ENCODE results near the gene WWOX. TPM values are rescaled to one million over a fixed set of nuclear protein-coding genes. Genes with fewer than 3 reads are reported as not detected.

The WWOX gene
- polyA plus RNA-seq, 6 donors from 2014 or later = 9.1 to 17.0 (median 12.5) TPM

DNA sequence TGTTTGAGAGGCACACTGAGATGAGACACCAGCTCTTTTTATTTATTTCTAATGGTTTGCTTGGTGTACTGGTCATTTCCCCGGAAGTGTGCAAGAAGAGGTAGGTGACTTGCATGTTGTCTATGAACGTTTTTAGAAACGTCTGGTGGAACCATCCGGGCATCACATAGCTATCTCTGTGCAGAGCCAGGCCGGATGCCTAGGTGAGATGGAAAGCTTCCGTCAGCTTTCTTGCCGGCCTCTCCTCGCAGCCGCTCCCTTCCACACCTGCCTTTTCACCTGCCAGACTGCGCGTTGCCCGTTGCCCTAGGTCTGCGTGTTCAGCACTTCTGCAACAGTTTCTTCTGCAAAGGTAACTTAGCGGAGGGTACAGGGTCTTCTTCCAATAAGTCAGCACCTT is 416.0 kb downstream of the WWOX start:
- no peak for ATAC-seq (ENCODE audit: low read depth in 2 of 2)
- Mint-ChIP-seq H3K4me1 (no peaks in the 10 kb centered on the region), H3K36me3 (no peaks in the 10 kb centered on the region), H3K4me3 (no peak overlapping the region), H3K27me3 (no peaks in the 10 kb centered on the region), H3K9me3 (no peaks in the 10 kb centered on the region), H3K27ac (no peak overlapping the region)
- DNase-seq = no peak

DNA sequence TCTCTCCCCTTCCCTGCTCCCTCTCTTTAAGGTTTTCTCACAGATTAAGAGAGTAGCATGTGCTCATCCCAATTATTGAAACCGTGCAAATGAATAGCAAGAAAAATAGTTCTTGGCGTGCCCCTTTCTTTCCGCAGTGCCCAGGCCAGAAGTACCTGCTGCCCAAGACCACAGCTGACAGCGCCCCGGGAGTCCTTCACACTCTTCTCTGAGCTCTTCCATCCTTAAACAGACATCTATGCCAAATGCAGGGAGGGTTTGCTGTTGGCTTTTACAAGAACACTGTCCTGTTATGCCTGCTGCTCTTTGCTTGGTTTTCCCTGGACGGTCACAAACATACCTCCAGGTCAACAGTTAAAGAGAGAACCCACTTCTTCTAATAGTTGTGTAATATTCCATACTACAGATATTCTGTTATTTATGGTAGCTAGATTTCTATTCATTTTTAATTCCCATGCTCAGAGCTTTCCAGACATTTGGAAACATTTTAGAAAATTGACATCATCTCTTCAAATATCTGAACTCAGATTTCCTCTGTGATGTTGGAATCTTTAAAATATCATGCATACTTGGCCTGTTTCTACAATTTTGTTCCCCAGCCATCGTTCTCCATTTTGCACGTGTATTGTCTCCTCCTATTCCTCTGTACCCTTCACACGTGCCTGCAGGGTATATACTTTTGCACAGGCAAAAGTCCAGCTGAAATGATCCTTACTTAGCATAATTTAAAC is 416.7 kb downstream of the WWOX start:
- no peaks in the 10 kb centered on the region for H3K9me3 Mint-ChIP-seq
- no peaks in the 10 kb centered on the region for H3K4me1 Mint-ChIP-seq
- no peak overlapping the region for H3K4me3 Mint-ChIP-seq
- H3K36me3 Mint-ChIP-seq = no peaks in the 10 kb centered on the region
- DNase-seq (no peak), ATAC-seq (ENCODE audit: low read depth in 2 of 2) (no peak)
- H3K27me3 Mint-ChIP-seq = no peaks in the 10 kb centered on the region
- H3K27ac Mint-ChIP-seq = no peak overlapping the region

DNA sequence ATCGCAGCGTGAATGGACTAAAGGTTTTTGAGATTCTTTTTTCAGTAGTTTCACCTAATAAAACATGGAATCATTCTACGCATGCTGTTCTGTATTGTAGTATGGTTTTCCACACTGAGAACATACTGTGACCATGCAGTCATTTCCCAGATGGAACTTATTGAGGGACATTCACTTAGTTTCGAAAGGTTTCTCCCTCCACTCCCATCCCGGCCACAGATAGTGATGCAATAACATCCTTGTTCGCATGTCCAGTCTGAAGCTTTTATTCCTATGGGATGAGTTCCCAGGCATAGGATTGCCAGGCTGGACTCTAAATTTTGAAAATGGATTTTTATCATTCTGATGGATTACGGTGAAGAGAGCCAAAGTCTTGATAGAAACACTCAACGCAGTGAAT is 420.4 kb downstream of the WWOX start:
- Mint-ChIP-seq H3K36me3 (no peaks in the 10 kb centered on the region), H3K27ac (no peak overlapping the region), H3K27me3 (no peaks in the 10 kb centered on the region), H3K9me3 (no peaks in the 10 kb centered on the region), H3K4me1 (peaks cover 9 to 12% (median 11%) of the 10 kb centered on the region in 3 donors), H3K4me3 (no peak overlapping the region)
- ATAC-seq (ENCODE audit: low read depth in 2 of 2) (no peak), DNase-seq (no peak)

DNA sequence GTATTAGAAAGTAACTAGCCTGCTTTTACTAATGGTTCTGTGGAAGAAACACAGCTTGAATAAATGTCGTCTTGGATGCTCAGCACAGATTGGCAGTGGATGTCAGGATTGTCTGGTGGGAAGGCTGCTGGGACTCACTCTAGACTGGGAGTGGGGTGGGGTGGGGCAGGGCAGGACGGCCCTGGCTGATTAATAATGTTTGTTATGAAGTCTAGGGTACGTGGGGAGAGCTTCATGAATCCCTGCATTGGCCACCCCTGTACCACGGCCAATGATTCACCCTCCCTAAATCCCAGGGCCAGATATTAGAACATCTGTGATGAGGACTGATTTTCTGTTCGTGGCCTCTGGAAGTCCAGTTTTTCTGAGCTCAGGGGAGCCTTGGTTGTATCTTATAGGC is 421.0 kb downstream of the WWOX start:
- Mint-ChIP-seq H3K36me3 (no peaks in the 10 kb centered on the region), H3K27ac (no peak overlapping the region), H3K4me3 (no peak overlapping the region), H3K9me3 (no peaks in the 10 kb centered on the region), H3K27me3 (no peaks in the 10 kb centered on the region), H3K4me1 (peaks cover 9 to 12% (median 11%) of the 10 kb centered on the region in 3 donors)
- ATAC-seq (ENCODE audit: low read depth in 2 of 2) (no peak), DNase-seq (no peak)

DNA sequence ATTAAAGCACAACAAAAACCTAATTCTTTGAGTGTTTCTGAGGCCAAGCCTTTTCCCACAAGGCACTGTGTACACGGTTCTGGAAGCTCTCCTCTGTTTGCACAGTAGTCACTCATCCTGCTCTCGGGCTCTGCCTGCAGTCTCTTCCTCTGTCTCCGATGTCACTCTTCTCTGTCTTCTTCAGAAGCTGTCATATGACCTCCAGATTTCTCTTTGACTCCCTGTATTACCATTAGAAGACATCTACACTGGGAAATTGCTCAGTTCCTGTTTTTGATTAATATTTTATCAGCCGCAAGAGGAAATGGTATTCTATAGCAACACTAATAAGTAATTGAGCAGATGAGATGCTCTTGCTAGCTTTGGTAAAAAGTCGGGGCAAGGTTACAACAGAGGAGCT is 422.9 kb downstream of the WWOX start:
- Mint-ChIP-seq H3K9me3 (no peaks in the 10 kb centered on the region), H3K4me1 (peaks cover 9 to 12% (median 11%) of the 10 kb centered on the region in 3 donors), H3K27ac (no peak overlapping the region), H3K27me3 (no peaks in the 10 kb centered on the region), H3K36me3 (no peaks in the 10 kb centered on the region), H3K4me3 (no peak overlapping the region)
- ATAC-seq (ENCODE audit: low read depth in 2 of 2) (no peak), DNase-seq (no peak)

DNA sequence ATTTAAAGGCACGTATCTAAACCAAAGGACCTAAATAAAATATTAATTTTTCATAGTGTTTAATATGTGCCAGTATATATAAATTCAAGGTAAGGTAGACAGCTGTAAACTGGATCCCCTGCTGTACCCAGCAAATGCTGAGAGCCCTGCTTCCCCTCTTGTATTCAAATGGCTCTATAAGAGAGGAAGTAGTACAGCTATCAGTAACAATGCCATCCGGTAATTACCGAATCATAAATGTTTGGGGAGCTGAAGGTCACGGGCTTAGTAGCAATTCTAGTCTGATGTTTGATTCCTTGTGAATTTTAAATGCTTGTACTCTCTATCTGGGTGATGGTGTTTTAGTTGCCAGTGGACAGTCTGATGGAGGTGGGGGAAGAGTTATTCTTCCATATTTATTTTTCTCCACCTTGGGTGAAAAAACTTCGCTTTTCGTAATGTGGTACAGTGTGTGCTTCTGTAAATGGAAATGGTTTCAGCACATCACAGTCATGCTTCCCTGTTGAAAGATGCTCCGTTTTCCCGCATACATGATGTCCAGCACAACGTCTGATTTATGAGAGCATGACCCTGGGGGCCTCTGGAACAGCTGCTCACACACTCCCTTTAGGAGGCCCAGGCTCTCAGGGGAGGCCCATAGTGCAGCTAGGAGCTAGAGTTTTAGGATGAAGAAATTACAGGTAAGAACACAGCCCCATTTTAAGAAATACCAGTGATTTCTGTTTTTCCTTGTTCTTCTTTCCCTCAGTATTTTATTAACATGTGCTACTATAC is 423.9 kb downstream of the WWOX start:
- ATAC-seq (ENCODE audit: low read depth in 2 of 2) (peak; percentile 35 to 61), DNase-seq (no peak)
- Mint-ChIP-seq H3K9me3 (no peaks in the 10 kb centered on the region), H3K27ac (peak overlapping the region in 3 of 6 donors; percentile 9 to 49 (median 45)), H3K36me3 (no peaks in the 10 kb centered on the region), H3K4me1 (peaks cover 9 to 16% (median 11%) of the 10 kb centered on the region in 3 donors), H3K4me3 (no peak overlapping the region), H3K27me3 (no peaks in the 10 kb centered on the region)

DNA sequence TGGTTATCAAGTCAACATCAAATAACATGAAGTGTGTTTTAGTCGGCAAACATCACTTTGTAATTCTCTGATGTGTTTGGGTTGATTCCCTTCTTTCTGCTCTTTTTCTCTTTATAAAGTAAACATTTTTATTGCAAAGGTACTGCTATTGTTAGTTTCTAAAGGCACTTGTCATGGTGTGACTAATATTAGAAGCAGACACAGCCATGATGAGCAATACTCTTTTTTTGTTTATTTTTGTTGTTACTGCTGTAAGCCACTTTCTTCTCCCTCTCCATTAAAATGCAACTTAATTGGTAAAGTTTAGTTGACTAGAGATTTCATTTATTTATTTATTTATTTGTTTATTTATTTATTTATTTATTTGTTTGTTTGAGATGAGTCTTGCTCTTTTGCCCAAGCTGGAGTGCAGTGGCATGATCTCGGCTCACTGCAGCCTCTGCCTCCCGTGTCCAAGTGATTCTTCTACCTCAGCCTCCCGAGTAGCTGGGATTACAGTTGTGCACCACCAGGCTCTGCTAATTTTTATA is 424.7 kb downstream of the WWOX start:
- Mint-ChIP-seq H3K27ac (peak overlapping the region in 1 of 6 donors; percentile 47), H3K27me3 (no peaks in the 10 kb centered on the region), H3K4me3 (no peak overlapping the region), H3K4me1 (peaks cover 9 to 16% (median 11%) of the 10 kb centered on the region in 3 donors), H3K9me3 (no peaks in the 10 kb centered on the region), H3K36me3 (no peaks in the 10 kb centered on the region)
- DNase-seq (no peak), ATAC-seq (ENCODE audit: low read depth in 2 of 2) (no peak)

DNA sequence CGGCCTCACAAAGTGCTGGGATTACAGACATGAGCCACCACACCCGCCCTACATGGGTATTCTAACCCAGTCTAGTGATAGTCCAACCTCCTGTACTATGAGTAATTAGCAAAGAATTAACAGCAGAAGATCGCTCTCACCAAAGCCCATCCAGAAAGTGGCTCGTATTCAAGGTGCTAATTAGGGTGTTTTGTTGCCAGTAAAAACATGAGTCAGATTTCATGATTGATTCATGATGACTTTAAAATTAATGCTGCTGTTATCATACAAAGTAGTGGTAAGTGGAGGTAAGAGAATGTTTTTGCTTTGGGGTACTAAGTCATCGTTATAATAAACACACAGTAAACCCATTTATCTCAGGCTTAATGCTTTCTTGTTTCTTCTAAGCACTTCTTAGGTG is 428.8 kb downstream of the WWOX start:
- H3K4me1 Mint-ChIP-seq = peaks cover 3 to 9% (median 6%) of the 10 kb centered on the region in 3 donors
- peaks cover 0 to 2% of the 10 kb centered on the region in 2 donors for H3K36me3 Mint-ChIP-seq
- DNase-seq = no peak
- no peaks in the 10 kb centered on the region for H3K27me3 Mint-ChIP-seq
- H3K27ac Mint-ChIP-seq = no peak overlapping the region
- peaks cover 0 to 4% (median 0%) of the 10 kb centered on the region in 7 donors for H3K9me3 Mint-ChIP-seq
- H3K4me3 Mint-ChIP-seq = no peak overlapping the region
- ATAC-seq (ENCODE audit: low read depth in 2 of 2) = no peak

DNA sequence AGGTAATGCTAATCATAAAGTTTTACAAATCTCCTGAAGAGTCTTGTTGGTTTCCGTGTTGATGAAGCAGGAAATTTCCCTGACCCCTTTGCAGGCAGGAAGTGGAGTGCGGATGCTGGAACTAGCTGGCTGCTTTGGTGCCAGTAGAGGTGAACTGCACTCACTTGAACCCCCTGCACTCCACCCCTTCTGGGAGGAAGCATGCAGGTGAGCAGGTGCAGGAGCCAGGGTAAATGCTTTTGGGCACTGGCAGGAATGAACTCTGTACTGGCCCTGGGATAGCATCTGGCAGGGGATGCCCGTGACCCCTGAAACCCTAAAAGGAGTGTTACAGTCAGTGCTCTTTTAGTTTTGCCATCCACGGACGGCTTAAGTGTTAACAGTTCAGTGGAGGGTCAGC is 430.4 kb downstream of the WWOX start:
- H3K27me3 Mint-ChIP-seq = no peaks in the 10 kb centered on the region
- peaks cover 0 to 5% (median 0%) of the 10 kb centered on the region in 7 donors for H3K9me3 Mint-ChIP-seq
- H3K4me3 Mint-ChIP-seq = no peak overlapping the region
- peaks cover 0 to 8% of the 10 kb centered on the region in 2 donors for H3K36me3 Mint-ChIP-seq
- peaks cover 0 to 4% (median 0%) of the 10 kb centered on the region in 3 donors for H3K4me1 Mint-ChIP-seq
- ATAC-seq (ENCODE audit: low read depth in 2 of 2) (no peak), DNase-seq (no peak)
- no peak overlapping the region for H3K27ac Mint-ChIP-seq

DNA sequence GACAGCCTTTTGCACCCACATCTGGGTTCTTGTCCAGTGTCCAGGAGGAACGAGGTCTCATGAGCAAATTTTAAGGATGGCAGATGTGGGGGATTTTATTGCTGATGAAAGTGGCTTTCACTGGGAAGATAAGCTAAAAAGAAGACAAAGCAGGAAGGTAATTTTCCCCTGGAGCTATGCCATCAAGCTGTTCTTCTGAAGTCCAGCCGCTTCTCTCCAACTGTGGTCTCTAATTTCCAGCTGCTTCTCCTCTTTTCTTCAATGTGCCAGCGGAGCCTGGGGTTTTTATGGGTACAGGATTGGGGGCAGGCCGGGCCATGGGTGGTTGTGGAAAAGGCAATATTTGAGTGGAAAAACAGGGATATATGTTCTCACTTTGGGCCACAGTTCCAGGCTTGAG is 430.8 kb downstream of the WWOX start:
- Mint-ChIP-seq H3K9me3 (peaks cover 0 to 5% (median 0%) of the 10 kb centered on the region in 7 donors), H3K4me3 (no peak overlapping the region), H3K27me3 (no peaks in the 10 kb centered on the region), H3K27ac (no peak overlapping the region), H3K36me3 (peaks cover 0 to 8% of the 10 kb centered on the region in 2 donors), H3K4me1 (peaks cover 0 to 4% (median 0%) of the 10 kb centered on the region in 3 donors)
- ATAC-seq (ENCODE audit: low read depth in 2 of 2) (no peak), DNase-seq (no peak)

DNA sequence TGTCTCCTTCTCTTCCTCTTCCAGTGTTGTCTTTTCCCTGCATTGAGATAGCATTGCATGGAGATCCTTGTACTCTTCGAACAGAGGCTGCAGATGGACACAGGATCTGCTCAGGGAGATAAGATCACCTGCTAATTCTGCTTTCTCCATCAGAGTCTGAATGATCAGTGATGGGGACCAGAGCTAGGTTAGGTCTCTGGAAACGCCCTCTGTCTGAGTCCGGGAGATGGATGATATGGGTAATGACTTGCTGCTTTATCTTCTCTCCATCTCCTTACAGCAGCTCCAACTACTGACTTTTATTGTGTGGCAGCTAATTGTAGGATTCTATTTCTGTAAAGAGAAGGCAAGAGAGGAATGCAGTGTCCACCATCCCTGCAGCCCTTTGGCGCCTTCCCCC is 435.6 kb downstream of the WWOX start:
- H3K36me3 Mint-ChIP-seq = peaks cover 0 to 14% of the 10 kb centered on the region in 2 donors
- no peaks in the 10 kb centered on the region for H3K4me1 Mint-ChIP-seq
- H3K27me3 Mint-ChIP-seq = no peaks in the 10 kb centered on the region
- H3K27ac Mint-ChIP-seq = no peak overlapping the region
- no peak overlapping the region for H3K4me3 Mint-ChIP-seq
- ATAC-seq (ENCODE audit: low read depth in 2 of 2) (no peak), DNase-seq (no peak)
- H3K9me3 Mint-ChIP-seq = peaks cover 0 to 5% (median 0%) of the 10 kb centered on the region in 7 donors

DNA sequence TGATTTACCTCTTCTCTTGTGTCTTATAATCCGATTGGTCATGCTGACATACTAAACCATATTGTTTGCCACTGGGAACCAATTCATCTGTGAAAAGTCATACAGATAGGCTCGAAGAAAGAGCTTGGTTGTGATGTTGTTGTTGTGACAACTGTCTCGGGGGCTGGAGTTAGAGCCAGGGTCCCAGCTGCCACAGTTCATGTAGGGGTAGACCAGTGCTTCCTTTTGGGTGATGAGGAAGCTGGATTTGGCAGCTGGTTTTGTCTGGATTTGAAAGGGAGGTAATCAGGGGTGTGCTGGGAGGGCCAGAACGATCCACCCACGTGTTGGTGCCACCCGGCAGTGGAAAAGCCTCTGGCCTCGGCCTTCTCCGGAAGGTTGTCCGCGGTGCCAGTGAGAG is 438.1 kb downstream of the WWOX start:
- peak overlapping the region in 1 of 6 donors; percentile 10 for H3K27ac Mint-ChIP-seq
- H3K4me1 Mint-ChIP-seq = no peaks in the 10 kb centered on the region
- ATAC-seq (ENCODE audit: low read depth in 2 of 2) (no peak), DNase-seq (no peak)
- peaks cover 0 to 14% of the 10 kb centered on the region in 2 donors for H3K36me3 Mint-ChIP-seq
- no peak overlapping the region for H3K4me3 Mint-ChIP-seq
- no peaks in the 10 kb centered on the region for H3K27me3 Mint-ChIP-seq
- H3K9me3 Mint-ChIP-seq = peaks cover 0 to 4% (median 0%) of the 10 kb centered on the region in 7 donors

DNA sequence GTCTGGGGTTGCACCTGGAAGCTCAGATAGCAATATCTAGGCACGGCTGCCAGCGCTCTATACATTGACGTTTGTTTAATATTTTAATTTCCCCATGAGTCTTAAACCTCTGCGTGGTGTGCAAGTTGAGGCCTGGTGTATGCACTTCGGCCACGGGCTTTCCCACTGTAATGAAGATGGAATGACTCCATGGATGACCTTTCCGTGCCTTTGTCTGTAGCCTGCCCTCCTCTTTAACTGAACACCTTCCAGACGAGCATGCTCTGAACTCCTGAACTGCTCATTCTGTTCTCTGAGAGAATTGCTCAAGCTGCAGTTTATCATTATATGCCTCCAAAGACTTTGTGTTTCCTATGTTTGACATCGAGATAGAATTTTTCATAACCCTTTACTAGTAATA is 438.8 kb downstream of the WWOX start:
- DNase-seq (no peak), ATAC-seq (ENCODE audit: low read depth in 2 of 2) (no peak)
- Mint-ChIP-seq H3K27me3 (no peaks in the 10 kb centered on the region), H3K4me1 (no peaks in the 10 kb centered on the region), H3K36me3 (peaks cover 0 to 12% of the 10 kb centered on the region in 2 donors), H3K9me3 (peaks cover 0 to 3% (median 0%) of the 10 kb centered on the region in 7 donors), H3K4me3 (no peak overlapping the region), H3K27ac (peak overlapping the region in 1 of 6 donors; percentile 45)

DNA sequence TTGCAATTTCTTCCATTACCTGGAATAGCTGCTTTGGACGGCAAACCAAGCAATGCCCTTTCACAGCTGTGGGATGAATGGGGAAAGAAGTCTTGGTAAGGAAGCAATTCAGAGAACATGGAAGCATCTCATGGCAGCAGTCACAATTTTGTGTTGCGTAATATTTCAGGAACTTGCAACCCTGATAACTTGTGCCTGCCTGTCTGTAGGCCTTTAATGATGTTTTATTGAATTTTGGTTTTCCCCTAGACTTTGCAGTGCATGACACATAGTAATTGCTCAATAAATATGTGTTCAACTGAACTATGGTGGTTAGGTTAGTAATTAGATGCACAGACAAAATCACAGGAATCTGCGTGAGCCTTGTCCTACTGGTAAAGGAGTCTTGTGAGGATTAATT is 439.5 kb downstream of the WWOX start:
- Mint-ChIP-seq H3K9me3 (no peaks in the 10 kb centered on the region), H3K4me1 (no peaks in the 10 kb centered on the region)
- no peak for DNase-seq

More for the DNA sequence above, 439.5 kb downstream of the WWOX start:
- Mint-ChIP-seq H3K4me3 (no peak overlapping the region), H3K27me3 (no peaks in the 10 kb centered on the region), H3K27ac (peak overlapping the region in 1 of 6 donors; percentile 16), H3K36me3 (peaks cover 0 to 6% of the 10 kb centered on the region in 2 donors)
- ATAC-seq (ENCODE audit: low read depth in 2 of 2) = no peak

Measured in naive B cell (primary cell).